K562 (cell line): ENCODE data around the gene VAMP4. TPM values are rescaled to one million over a fixed set of nuclear protein-coding genes. Genes with fewer than 3 reads are reported as not detected.
A peak's percentile ranks its signal among the peaks of the same experiment; 100 is the strongest.

Experiments
- ADNP ChIP-seq: fragments of 200-800 bp; sonication (Bioruptor generic); IDR thresholded peaks from 2 replicates; pipeline ENCODE4 v1.6.1; 2016; ENCODE audit warnings: missing genetic modification characterization, missing compliant biosample characterization
- E2F1 ChIP-seq: sonication (generic); formaldehyde crosslinking; IDR thresholded peaks from 2 replicates; pipeline ENCODE4 v1.8.1; 2023; ENCODE audit warnings: mild to moderate bottlenecking, missing genetic modification reagents, moderate library complexity
- FOXA1 ChIP-seq: fragments of 450-650 bp; IDR thresholded peaks from 2 replicates; pipeline ENCODE4 v1.6.1; 2016; ENCODE audit warnings: mild to moderate bottlenecking, borderline replicate concordance
- GATAD2A ChIP-seq: fragments of 450-650 bp; IDR thresholded peaks from 2 replicates; pipeline ENCODE4 v1.6.1; 2017
- HDAC2 ChIP-seq: fragments of 450-650 bp; IDR thresholded peaks from 2 replicates; pipeline ENCODE4 v1.6.1; 2016; ENCODE audit warnings: mild to moderate bottlenecking
- KDM5B ChIP-seq: fragments of 200-600 bp; sonication (generic); IDR thresholded peaks from 2 replicates; pipeline ENCODE4 v1.6.1; 2012; ENCODE audit warnings: low read depth, mild to moderate bottlenecking, moderate library complexity, low read length, control low read depth, inconsistent platforms; ENCODE audit not compliant: insufficient replicate concordance
- MEF2A ChIP-seq: IDR thresholded peaks from 2 replicates; pipeline ENCODE4 v1.6.1; 2011; ENCODE audit warnings: low read depth, mild to moderate bottlenecking, low read length, moderate library complexity; ENCODE audit not compliant: control insufficient read depth
- MEF2D ChIP-seq: conservative IDR thresholded peaks from 2 replicates; pipeline ENCODE4 v1.6.1; 2016; ENCODE audit warnings: low read depth, missing genetic modification characterization, missing compliant biosample characterization
- MIER1 ChIP-seq: fragments of 450-650 bp; IDR thresholded peaks from 2 replicates; pipeline ENCODE4 v1.6.1; 2016; ENCODE audit warnings: antibody characterized with exemption, mild to moderate bottlenecking, low read depth
- MTA3 ChIP-seq: fragments of 450-650 bp; formaldehyde crosslinking; IDR thresholded peaks from 2 replicates; pipeline ENCODE4 v1.6.1; 2017; ENCODE audit warnings: mild to moderate bottlenecking, borderline replicate concordance
- NCOR1 ChIP-seq: fragments of 450-650 bp; IDR thresholded peaks from 2 replicates; pipeline ENCODE4 v1.6.1; 2016; ENCODE audit warnings: mild to moderate bottlenecking, moderate library complexity
- PML ChIP-seq: IDR thresholded peaks from 2 replicates; pipeline ENCODE4 v1.6.1; 2012; ENCODE audit warnings: low read length, inconsistent platforms
- POLR2A ChIP-seq: fragments of 450-650 bp; conservative IDR thresholded peaks from 2 replicates; pipeline ENCODE4 v1.6.1; 2016
- PRMT5 ChIP-seq: sonication (generic); formaldehyde crosslinking; IDR thresholded peaks from 2 replicates; pipeline ENCODE4 v1.5.0; 2020; ENCODE audit warnings: missing genetic modification reagents
- RBM22 ChIP-seq: fragments of 200-400 bp; formaldehyde crosslinking; IDR thresholded peaks from 2 replicates; pipeline ENCODE4 v1.6.1; 2018; ENCODE audit warnings: low read length, low read depth; ENCODE audit not compliant: poor library complexity, severe bottlenecking
- SIN3A ChIP-seq, 2 experiments: fragments of 150-350 bp in 1 of 2; IDR thresholded peaks; 2 replicates each; pipeline ENCODE4 v1.6.1; 2011 to 2016; ENCODE audit warnings: borderline replicate concordance in 2 of 2, low read depth in 2 of 2, low read length in 2 of 2, mild to moderate bottlenecking in 2 of 2, moderate library complexity in 2 of 2; ENCODE audit not compliant: control insufficient read depth in 1 of 2
- SMAD4 ChIP-seq: fragments of 250-450 bp; sonication (Bioruptor Pico); conservative IDR thresholded peaks from 2 replicates; pipeline ENCODE4 v1.8.0; 2021; ENCODE audit warnings: inconsistent platforms, mild to moderate bottlenecking, moderate library complexity
- TOE1 ChIP-seq, 2 experiments: fragments of 450-650 bp in 1 of 2; sonication (generic) in 1 of 2; formaldehyde crosslinking in 1 of 2; IDR thresholded peaks; 2 replicates each; pipeline versions ENCODE4 v1.7.1 to v1.8.0; 2016 to 2022; ENCODE audit warnings: borderline replicate concordance in 2 of 2, mild to moderate bottlenecking in 2 of 2, antibody characterized with exemption in 1 of 2, inconsistent platforms in 1 of 2, low read depth in 1 of 2, missing genetic modification reagents in 1 of 2, moderate library complexity in 1 of 2
- ZBTB11 ChIP-seq, 3 experiments: fragments of 200-800 bp in 1 of 3; fragments of 250-450 bp in 1 of 3; fragments of 450-650 bp in 1 of 3; sonication (Bioruptor Pico) in 1 of 3; sonication (Bioruptor generic) in 1 of 3; formaldehyde crosslinking in 1 of 3; IDR thresholded peaks; 2 replicates each; pipeline versions ENCODE4 v1.6.1 to v1.8.0; 2016 to 2022; ENCODE audit warnings: mild to moderate bottlenecking in 2 of 3, missing genetic modification characterization in 2 of 3, missing compliant biosample characterization in 1 of 3, moderate library complexity in 1 of 3
- ZBTB17 ChIP-seq: fragments of 450-650 bp; formaldehyde crosslinking; IDR thresholded peaks from 2 replicates; pipeline ENCODE4 v1.4.0; 2020; ENCODE audit warnings: mild to moderate bottlenecking
- ZNF175 ChIP-seq: fragments of 200-800 bp; sonication (Bioruptor generic); IDR thresholded peaks from 2 replicates; pipeline ENCODE4 v1.6.1; 2016; ENCODE audit warnings: low read depth, mild to moderate bottlenecking, missing genetic modification characterization, missing compliant biosample characterization
- ZNF197 ChIP-seq: fragments of 200-800 bp; sonication (Bioruptor generic); IDR thresholded peaks from 2 replicates; pipeline ENCODE4 v1.6.1; 2016; ENCODE audit warnings: low read depth, missing genetic modification characterization, missing compliant biosample characterization
- ZNF224 ChIP-seq: sonication (generic); formaldehyde crosslinking; IDR thresholded peaks from 2 replicates; pipeline ENCODE4 v1.8.0; 2022; ENCODE audit warnings: mild to moderate bottlenecking, missing genetic modification reagents
- ZNF384 ChIP-seq: IDR thresholded peaks from 2 replicates; pipeline ENCODE4 v1.6.1; 2012; ENCODE audit warnings: low read depth, low read length, improper control_type of control experiment
- polyA plus RNA-seq, 8 experiments: library from polyadenylated mRNA; depleted of rRNA in 4 of 8; stranded (reverse) in 5 of 8; unstranded in 3 of 8; fragments of >200 nt; fragmentation: Nextera tagmentation in 2 of 8; fragmentation: Illumina TruSeq in 1 of 8; extraction: Ambion mirVana in 2 of 8; extraction: Trizol in 1 of 8; gene quantifications; 2 replicates each; pipeline versions ENCODE4 v1.2.1 to v1.2.3, GENCODE V29; 2011 to 2014; ENCODE audit warnings: inconsistent platforms in 1 of 8, missing spikeins in 1 of 8
- total RNA-seq, 7 experiments: library from RNA; depleted of rRNA in 6 of 7; stranded (reverse); fragments of >200 nt in 6 of 7; fragmentation: Illumina TruSeq in 2 of 7; extraction: Trizol in 2 of 7; gene quantifications; 2 replicates each; pipeline versions ENCODE4 v1.2.1 to v1.2.3, GENCODE V29; 2011 to 2021; ENCODE audit warnings: low replicate concordance in 1 of 7

VAMP4 gene
- total and polyA plus RNA-seq, 9 of the 15 experiments (the other 6 are each of a cell fraction or from before 2014, with no cell fraction given), result 3.3 to 21.4 (median 11.9) TPM

- TF ChIP-seq FOXA1, result no peak
- peak; percentile 81 for TF ChIP-seq RBM22
- TF ChIP-seq GATAD2A, result peak; percentile 72; the same call in 1 of the 2 replicates
- no peak for TF ChIP-seq PRMT5 (CRISPR knock-in tag)
- TF ChIP-seq KDM5B, result peak; percentile 85
- TF ChIP-seq PML, result peak; percentile 76
- TF ChIP-seq E2F1, result peak; percentile 68; the same call in 1 of the 2 replicates
- TF ChIP-seq ZNF175 (CRISPR knock-in tag), result 0 out of 2 replicates have a peak, but pooled peaks have one; percentile 33
- peak; percentile 70; the same call in 1 of the 2 replicates for TF ChIP-seq HDAC2
- no peak for TF ChIP-seq MEF2A
- TF ChIP-seq POLR2A, result peak; percentile 95
- TF ChIP-seq SMAD4 (CRISPR knock-in tag), result peak; percentile 79
- TF ChIP-seq TOE1 (IDR thresholded peaks at IDR 0.05; ENCODE audit: borderline replicate concordance), result 0 out of 2 replicates have a peak, but pooled peaks have one; percentile 36
- peak; percentile 72; the same call in 1 of the 2 replicates for TF ChIP-seq TOE1 (CRISPR knock-in tag; IDR thresholded peaks at IDR 0.05; ENCODE audit: borderline replicate concordance, low read depth)
- no peak for TF ChIP-seq MEF2D (tag)
- TF ChIP-seq NCOR1, result peak; percentile 20; the same call in 1 of the 2 replicates
- peak; percentile 78; the same call in 1 of the 2 replicates for TF ChIP-seq MTA3
- TF ChIP-seq MIER1, result 0 out of 2 replicates have a peak, but pooled peaks have one; percentile 18
- no peak for TF ChIP-seq ZNF197 (CRISPR knock-in tag)
- peak; percentile 100 for TF ChIP-seq ZBTB17 (CRISPR knock-in tag)
- TF ChIP-seq SIN3A (IDR thresholded peaks at IDR 0.05; ENCODE audit: borderline replicate concordance in 2 of 2, control insufficient read depth in 1 of 2, low read depth in 2 of 2, low read length in 2 of 2), result peak; percentile 55 to 98; a peak in 3 of 4 replicates
- TF ChIP-seq ADNP (tag), result no peak
- TF ChIP-seq ZNF384, result peak; percentile 36
- TF ChIP-seq ZBTB11 (CRISPR knock-in tag; IDR thresholded peaks at IDR 0.05), result peak in 1 of 3 experiments; percentile 43; a peak in 2 of 6 replicates
- no peak for TF ChIP-seq ZNF224 (CRISPR knock-in tag)
These were observed at the start of gene VAMP4 (continued) for GRCh38 chr1:171741872-171742576.
